GM11168 (cell line): ENCODE results near the gene B3GNT2.
"Not testable (repeated sequence)": the region's sequence is repeated elsewhere in the genome, so short reads cannot be mapped to it uniquely, and the experiment has no call there.

ENCODE experiments used
- in situ Hi-C: fragments of 300-500 bp; cut with MboI; formaldehyde crosslinking; loops from one replicate; pipeline ENCODE4 v1.12.0; 2022; ENCODE audit warnings: low sequenced_read_pairs; ENCODE audit not compliant: unreplicated experiment

B3GNT2 gene

GRCh38 chr2:62184512-62185230 is 11.2 kb upstream of the B3GNT2 start:
- in situ Hi-C loops: no loop called here

DNA sequence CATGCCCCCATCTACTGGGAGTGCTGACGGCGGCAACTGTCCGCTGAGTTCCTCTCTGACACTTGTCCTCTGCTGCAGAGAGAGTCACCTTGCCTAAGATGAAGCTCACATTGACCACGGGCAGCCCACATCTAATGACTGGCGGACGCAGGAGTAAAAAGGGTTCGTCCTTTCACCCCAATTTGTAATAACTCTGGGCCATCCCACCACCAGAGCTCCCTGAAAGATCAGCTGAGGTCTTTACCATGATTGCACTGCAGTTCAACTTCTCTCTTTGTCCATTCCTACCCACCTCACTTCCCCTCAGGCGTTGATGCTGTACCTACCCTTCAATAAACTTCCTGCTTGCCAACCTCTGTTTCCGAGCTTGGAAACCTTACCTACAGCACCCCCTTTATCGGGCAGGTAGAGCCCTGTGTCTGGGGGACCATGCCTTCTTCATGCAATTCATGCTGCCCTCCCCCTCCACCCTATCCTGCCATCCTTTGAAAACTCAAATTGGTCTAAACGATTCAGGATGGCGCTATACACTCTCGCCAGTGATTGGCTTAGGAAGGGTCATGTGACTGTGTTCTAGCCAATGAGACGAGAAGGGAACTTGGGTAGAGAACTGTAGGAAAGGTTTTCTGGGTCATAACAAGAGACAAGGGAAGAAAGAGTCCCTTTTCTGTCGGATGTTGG is 10.3 kb upstream of the B3GNT2 start:
- in situ Hi-C loops: no loop called here

GRCh38 chr2:62186156-62186905 is 9.6 kb upstream of the B3GNT2 start:
- in situ Hi-C loops: no loop called here

DNA sequence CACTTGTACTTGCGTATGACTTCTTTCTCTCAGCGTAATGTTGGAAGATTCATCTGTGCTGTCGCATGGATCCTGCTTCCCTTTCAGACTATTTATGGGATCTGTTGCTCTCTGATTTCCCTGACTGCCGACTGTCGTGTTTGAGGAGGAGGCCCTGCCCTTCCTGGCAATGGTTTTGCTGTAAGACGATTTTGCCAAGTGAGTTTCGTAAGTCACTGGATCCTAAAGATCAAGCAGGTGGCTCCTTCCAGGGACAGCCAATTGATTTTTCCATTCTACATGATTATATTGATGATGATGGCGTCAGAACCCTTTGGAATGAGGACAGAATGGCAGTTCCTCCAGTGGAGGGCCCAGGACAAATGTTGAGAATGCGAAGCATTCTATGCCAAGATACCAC is 8.7 kb upstream of the B3GNT2 start:
- in situ Hi-C loops: no loop called here

GRCh38 chr2:62188416-62188815 is 7.5 kb upstream of the B3GNT2 start:
- in situ Hi-C loops: no loop called here

GRCh38 chr2:62189196-62189595 is 6.7 kb upstream of the B3GNT2 start:
- in situ Hi-C loops: no loop called here

DNA sequence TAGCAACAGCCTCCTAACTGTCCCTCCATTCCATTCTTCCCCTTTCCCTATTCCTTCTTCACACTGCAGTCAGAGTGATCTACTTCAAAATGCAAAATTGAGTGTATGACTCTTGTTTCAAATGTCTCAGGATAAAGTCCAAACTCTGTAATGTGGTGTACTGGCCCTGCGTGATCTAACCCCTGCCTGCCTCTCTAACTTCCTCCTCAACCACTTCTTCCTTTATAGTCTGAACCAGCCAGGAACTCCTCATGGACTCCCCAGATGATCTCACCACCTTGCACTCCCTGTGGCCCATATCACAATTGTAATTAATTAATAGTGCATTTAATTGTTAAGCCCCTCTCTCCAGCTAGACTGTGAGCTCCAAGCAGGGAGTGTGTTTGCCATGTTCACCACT is 3.1 kb upstream of the B3GNT2 start:
- in situ Hi-C loops: no loop called here

DNA sequence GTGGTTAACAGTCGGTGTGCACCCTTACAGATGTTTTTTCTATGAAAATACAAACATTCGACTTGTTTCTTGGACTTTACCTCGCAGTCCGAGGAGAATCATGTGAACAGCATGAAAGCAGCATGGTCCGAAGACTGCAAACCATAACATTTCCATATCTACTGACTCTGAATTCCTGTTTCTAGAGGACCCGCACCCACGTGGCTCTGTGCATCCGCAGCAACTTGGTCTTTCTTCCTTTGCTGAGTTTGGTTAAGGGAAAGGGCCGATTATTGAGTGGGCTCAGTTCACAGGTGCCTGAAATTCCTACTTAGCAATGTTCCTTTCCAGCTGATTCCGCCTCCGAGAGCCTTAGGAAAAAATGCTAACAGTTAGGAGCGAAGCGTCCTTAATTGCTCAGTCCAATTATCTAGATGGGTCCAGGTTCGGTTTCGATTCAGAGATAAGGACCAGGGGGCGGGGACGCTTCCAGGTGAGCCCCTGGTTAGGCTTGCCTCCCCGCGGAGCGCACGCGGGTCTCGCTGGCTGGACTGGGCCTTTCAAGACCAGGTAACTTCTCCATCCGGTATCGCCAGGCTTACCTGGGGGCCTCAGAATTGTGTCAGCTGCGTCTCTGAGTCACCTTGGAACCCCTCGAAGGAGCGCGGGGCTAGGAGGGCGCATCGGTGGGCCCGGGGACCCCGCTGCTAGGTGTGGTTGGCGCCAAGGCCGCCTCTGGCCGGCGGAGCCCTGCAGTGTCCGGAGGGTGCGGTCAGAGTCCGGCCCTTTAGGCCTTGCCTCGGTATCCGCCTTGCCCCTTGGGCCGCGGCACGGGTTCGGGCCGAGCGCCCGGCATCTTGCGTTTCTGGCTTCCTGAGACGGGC is 1.1 kb upstream of the B3GNT2 start:
- in situ Hi-C loops: no loop called here

DNA sequence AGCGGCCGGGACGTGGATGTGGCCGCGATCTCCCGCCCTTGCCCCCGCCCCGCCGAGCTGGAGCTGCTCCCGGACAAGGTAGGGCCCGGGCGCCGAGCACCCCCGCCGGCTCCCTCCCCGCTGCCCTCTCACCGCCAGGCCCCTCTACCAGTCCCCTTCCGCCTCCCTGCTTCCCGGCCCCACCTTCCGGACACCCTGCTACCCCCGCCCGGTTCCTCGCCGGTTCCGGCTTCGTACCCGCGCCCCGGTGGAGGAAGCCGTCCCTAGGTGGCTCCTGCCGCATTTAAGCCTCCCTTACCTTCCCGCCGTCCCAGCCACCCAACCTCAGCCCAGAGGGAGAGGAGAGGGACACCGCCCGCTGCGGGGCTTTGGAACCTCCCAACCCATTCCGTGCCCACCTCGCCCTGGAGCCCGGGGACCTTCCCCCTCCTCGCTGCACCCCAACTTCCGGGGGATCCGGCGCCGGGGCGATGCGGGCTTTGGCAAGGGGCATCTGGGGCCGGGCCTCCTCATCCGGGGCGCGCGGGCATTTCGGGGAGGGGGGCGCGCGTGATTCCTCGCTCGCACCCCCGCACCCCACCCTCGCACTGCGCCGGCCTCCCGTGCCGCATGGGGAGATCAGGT is 475 bp downstream of the B3GNT2 start:
- in situ Hi-C loops: no loop called here

DNA sequence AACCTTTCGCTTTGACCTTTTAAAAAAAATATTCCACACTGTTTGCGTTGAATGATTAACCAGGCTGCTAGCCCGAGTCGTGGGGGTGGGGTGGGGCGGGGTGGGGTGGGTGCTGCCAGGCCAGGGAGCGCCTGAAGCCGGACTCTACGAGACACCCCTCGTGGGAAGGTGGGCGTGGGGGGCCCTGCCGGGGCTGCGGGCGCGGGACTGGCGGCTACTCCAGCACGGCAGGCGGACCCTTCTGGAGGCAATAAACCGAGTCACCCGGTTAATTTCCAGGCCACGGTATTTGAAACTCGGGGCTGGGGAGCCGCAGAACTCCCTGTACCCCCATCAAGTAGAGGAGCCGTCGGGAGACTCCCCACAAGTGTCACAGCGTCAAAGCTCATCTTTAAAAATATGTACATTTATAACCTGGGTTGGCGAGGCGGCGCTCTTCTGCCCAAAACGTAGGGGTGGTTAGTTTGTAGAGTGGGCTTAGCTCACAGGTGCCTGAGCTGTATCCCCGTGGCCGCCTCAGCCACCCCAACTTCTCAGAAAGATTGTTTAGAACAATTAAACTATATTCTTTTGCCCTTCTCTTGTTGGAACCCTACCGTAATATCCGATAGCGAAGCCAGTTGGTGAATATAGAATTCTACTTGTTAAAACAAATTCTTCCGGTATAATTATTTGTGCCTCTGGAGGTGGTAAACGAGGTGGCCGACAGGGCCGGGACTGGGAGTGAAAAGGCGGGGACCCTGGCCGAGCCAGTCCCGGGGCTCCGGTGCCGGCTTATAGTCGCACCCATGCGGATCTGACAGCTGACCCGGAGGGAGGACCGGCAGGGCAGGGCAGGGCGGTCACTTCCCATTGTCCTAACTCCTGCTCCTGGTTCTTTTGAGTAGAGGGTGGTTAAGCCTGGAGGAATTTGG is 1.4 kb downstream of the B3GNT2 start:
- in situ Hi-C loops: no loop called here

- in situ Hi-C loops: no loop called here
Measured at GRCh38 chr2:62197925-62198633, 2.2 kb downstream of the B3GNT2 start.

- in situ Hi-C loops: not testable (repeated sequence)
Measured at GRCh38 chr2:62198854-62199253, 2.9 kb downstream of the B3GNT2 start.

DNA sequence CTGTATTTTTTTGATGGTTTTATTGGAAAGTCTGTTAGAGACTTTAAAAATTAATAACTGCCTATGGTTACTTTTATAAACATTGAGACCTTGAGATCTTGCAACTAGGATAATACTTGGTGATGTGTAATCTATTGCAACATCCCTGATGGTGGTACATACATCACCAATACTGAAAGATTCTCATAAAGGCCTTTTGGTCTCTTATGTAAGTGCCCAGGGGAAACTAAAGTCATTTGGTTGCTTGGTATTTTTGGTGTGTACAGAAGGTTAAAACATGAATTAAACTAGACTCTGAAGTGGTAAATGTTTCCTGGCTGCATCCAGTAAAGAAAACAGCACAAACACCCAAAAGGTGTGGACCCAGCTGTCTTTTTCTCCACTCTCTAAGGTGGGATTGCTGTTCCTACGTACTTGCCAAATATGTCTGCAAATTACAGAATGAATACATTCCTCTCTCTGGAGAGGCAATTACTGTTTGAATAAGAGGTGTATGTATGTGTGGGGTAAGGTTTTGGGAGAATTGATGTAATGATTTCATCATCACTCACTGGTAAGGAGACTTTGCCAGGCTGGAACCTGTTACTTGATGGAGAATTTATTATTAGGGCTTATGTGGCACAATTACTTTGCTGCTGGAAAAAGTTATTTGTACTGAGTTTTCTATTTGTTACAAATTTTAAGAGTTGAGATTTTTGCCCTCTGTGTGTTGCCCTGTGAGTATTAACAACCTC is 3.6 kb downstream of the B3GNT2 start:
- in situ Hi-C loops: loop anchor here (25.0 kb wide), 1 partner anchor 213 kb away; no protein-coding TSS in a partner anchor

GRCh38 chr2:62200291-62200841 is 4.5 kb downstream of the B3GNT2 start:
- in situ Hi-C loops: loop anchor here (25.0 kb wide), 1 partner anchor 212 kb away; no protein-coding TSS in a partner anchor

GRCh38 chr2:62200868-62201267 is 5.0 kb downstream of the B3GNT2 start:
- in situ Hi-C loops: loop anchor here (25.0 kb wide), 1 partner anchor 211 kb away; no protein-coding TSS in a partner anchor

DNA sequence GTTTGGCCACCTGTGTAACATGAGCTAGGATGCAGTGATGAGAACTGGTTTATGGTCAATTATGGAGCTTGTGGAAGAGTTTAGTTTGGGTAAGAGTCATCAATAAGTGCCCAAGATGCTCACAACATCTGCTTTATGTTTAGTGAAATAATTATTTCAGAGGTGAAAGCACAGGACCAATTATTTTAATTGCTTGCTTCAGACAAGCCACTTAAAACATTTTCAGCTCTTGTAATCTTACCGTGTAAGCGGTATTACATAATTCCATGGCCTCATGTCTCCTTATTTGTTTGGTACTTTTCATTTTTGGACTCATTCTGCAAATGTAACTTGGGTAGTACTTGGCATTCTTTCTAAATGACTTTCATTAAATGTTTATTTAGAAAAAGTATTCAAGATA is 5.4 kb downstream of the B3GNT2 start:
- in situ Hi-C loops: loop anchor here (25.0 kb wide), 1 partner anchor 211 kb away; no protein-coding TSS in a partner anchor
